ENCODE measurements around the gene USP4. TPM values are rescaled to one million over a fixed set of nuclear protein-coding genes. Genes with fewer than 3 reads are reported as not detected.
A peak's percentile ranks its signal among the peaks of the same experiment; 100 is the strongest.

The USP4 gene
- total and polyA plus RNA-seq, 2 of the 13 experiments (the other 11 are each of a cell fraction or from before 2014, with no cell fraction given) = 9.2 to 20.8 TPM

- TF ChIP-seq, protein P1, sequence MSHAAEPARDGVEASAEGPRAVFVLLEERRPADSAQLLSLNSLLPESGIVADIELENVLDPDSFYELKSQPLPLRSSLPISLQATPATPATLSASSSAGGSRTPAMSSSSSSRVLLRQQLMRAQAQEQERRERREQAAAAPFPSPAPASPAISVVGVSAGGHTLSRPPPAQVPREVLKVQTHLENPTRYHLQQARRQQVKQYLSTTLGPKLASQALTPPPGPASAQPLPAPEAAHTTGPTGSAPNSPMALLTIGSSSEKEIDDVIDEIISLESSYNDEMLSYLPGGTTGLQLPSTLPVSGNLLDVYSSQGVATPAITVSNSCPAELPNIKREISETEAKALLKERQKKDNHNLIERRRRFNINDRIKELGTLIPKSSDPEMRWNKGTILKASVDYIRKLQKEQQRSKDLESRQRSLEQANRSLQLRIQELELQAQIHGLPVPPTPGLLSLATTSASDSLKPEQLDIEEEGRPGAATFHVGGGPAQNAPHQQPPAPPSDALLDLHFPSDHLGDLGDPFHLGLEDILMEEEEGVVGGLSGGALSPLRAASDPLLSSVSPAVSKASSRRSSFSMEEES (CRISPR knock-in tag; IDR thresholded peaks at IDR 0.05) = peak; percentile 69
- TF ChIP-seq, protein P2, sequence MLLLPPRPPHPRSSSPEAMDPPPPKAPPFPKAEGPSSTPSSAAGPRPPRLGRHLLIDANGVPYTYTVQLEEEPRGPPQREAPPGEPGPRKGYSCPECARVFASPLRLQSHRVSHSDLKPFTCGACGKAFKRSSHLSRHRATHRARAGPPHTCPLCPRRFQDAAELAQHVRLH (CRISPR knock-in tag; IDR thresholded peaks at IDR 0.05; ENCODE audit: borderline replicate concordance, low read depth) = peak; percentile 95
- TF ChIP-seq GTF2F1 (IDR thresholded peaks at IDR 0.05; ENCODE audit: low read length) = no peak
- TF ChIP-seq REPIN1 (CRISPR knock-in tag; IDR thresholded peaks at IDR 0.05; ENCODE audit: borderline replicate concordance, low read depth) = peak; percentile 96
- peak; percentile 96 for TF ChIP-seq TBX2 (CRISPR knock-in tag; IDR thresholded peaks at IDR 0.05; ENCODE audit: borderline replicate concordance)
- TF ChIP-seq SNRNP70 (IDR thresholded peaks at IDR 0.05; ENCODE audit: low read depth, low read length) = no peak
- TF ChIP-seq, protein P3, sequence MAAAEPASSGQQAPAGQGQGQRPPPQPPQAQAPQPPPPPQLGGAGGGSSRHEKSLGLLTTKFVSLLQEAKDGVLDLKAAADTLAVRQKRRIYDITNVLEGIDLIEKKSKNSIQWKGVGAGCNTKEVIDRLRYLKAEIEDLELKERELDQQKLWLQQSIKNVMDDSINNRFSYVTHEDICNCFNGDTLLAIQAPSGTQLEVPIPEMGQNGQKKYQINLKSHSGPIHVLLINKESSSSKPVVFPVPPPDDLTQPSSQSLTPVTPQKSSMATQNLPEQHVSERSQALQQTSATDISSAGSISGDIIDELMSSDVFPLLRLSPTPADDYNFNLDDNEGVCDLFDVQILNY (CRISPR knock-in tag; conservative IDR thresholded peaks at IDR 0.05) = 0 out of 2 replicates have a peak, but pooled peaks have one; percentile 77
- TF ChIP-seq POGK (CRISPR knock-in tag; conservative IDR thresholded peaks at IDR 0.05) = peak; percentile 98
- peak; percentile 86 for TF ChIP-seq NR2C2 (CRISPR knock-in tag; IDR thresholded peaks at IDR 0.05; ENCODE audit: borderline replicate concordance)
- TF ChIP-seq MTA3 (CRISPR knock-in tag; IDR thresholded peaks at IDR 0.05) = no peak
- TF ChIP-seq MAFK (conservative IDR thresholded peaks at IDR 0.05 in 1 of 2, IDR thresholded peaks at IDR 0.05 in 1 of 2; ENCODE audit: low read length in 2 of 2) = no peak
- TF ChIP-seq ATAD3A (CRISPR knock-in tag; IDR thresholded peaks at IDR 0.05) = peak; percentile 24; the same call in 1 of the 2 replicates
- TF ChIP-seq ZNF274 (CRISPR knock-in tag; IDR thresholded peaks at IDR 0.05) = peak; percentile 99
- TF ChIP-seq ZNF337 (CRISPR knock-in tag; IDR thresholded peaks at IDR 0.05; ENCODE audit: borderline replicate concordance, low read depth) = peak; percentile 87; the same call in 1 of the 2 replicates
- peak; percentile 84 for TF ChIP-seq ZNF224 (CRISPR knock-in tag; IDR thresholded peaks at IDR 0.05)
- TF ChIP-seq CCAR2 (optimal IDR thresholded peaks at IDR 0.05; ENCODE audit: low read depth, low read length) = no peak
- TF ChIP-seq RBM22 (optimal IDR thresholded peaks at IDR 0.05; ENCODE audit: low read length) = no peak
- 0 out of 2 replicates have a peak, but pooled peaks have one; percentile 65 for TF ChIP-seq SIN3A (IDR thresholded peaks at IDR 0.05; ENCODE audit: borderline replicate concordance, low read depth, low read length)
- 0 out of 2 replicates have a peak, but pooled peaks have one; percentile 71 for TF ChIP-seq MTF2 (CRISPR knock-in tag; IDR thresholded peaks at IDR 0.05; ENCODE audit: borderline replicate concordance)
- TF ChIP-seq SP4 (CRISPR knock-in tag; IDR thresholded peaks at IDR 0.05) = peak; percentile 91
- TF ChIP-seq REL (CRISPR knock-in tag; conservative IDR thresholded peaks at IDR 0.05) = peak; percentile 95
- peak; percentile 97 for TF ChIP-seq ZNF333 (CRISPR knock-in tag; IDR thresholded peaks at IDR 0.05; ENCODE audit: borderline replicate concordance)
- TF ChIP-seq SSRP1 (CRISPR knock-in tag; IDR thresholded peaks at IDR 0.05) = no peak
- peak; percentile 88 for TF ChIP-seq MXD4 (CRISPR knock-in tag; IDR thresholded peaks at IDR 0.05)
Observed at GRCh38 chr3:49339941-49340800, at the start of gene USP4 (continued).

Measured in HepG2 (cell line).